MG63 (cell line): Measurements from ENCODE around the gene ENO2. TPM values are rescaled to one million over a fixed set of nuclear protein-coding genes. Genes with fewer than 3 reads are reported as not detected.
"Not testable (repeated sequence)": the region's sequence is repeated elsewhere in the genome, so short reads cannot be mapped to it uniquely, and the experiment has no call there.

Experiments
- DNase-seq: peaks from one replicate; pipeline ENCODE4 v3.0.0-alpha.2; 2020
- H3K27me3 ChIP-seq: fragments of 250-450 bp; sonication (Bioruptor Pico); 2 replicates; pipeline ENCODE4 v1.5.1; 2020; ENCODE audit warnings: mild to moderate bottlenecking, moderate library complexity
- H3K36me3 ChIP-seq: fragments of 250-450 bp; sonication (Bioruptor Pico); 2 replicates; pipeline ENCODE4 v1.5.1; 2020; ENCODE audit warnings: mild to moderate bottlenecking, moderate library complexity
- H3K4me3 ChIP-seq: fragments of 250-450 bp; sonication (Bioruptor Pico); 2 replicates; pipeline ENCODE4 v1.5.1; 2020; ENCODE audit warnings: mild to moderate bottlenecking, moderate library complexity
- H3K9me3 ChIP-seq: fragments of 250-450 bp; sonication (Bioruptor Pico); 2 replicates; pipeline ENCODE4 v1.5.1; 2020; ENCODE audit warnings: mild to moderate bottlenecking, moderate library complexity
- total RNA-seq: library from RNA; depleted of rRNA; stranded (reverse); fragments of >200 nt; shearing (Covaris generic); gene quantifications from 2 replicates; pipeline ENCODE4 v1.2.3, GENCODE V29; 2014; ENCODE audit warnings: low replicate concordance; rRNA removed

Gene ENO2
- total RNA-seq, result 5.6 and 11.9 TPM in 2 replicates

DNA sequence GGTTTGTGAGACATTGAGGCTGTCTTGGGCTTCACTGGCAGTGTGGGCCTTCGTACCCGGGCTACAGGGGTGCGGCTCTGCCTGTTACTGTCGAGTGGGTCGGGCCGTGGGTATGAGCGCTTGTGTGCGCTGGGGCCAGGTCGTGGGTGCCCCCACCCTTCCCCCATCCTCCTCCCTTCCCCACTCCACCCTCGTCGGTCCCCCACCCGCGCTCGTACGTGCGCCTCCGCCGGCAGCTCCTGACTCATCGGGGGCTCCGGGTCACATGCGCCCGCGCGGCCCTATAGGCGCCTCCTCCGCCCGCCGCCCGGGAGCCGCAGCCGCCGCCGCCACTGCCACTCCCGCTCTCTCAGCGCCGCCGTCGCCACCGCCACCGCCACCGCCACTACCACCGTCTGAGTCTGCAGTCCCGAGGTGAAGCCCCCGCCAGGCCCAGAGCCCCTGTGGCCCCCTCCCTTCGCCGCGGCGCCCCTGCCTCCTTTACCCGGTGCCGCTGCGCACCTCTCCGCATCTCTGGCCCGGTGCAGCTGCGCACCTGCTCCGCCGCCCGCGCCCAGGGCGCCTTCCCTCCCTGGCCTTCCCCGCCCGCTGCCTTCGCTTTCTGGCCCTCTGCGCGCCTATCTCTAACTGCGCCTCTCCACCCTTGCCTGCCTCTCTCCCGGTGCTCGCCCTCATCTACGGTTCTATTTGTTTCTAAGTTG is at the start of gene ENO2:
Gene ENO2, plus strand, starts transcription at position 335 of the 701 bp plus-strand sequence. CDS start 1,253 bp downstream, outside the sequence.
- peak; percentile 84 for DNase-seq
- no peaks in the 10 kb centered on the region for H3K9me3 ChIP-seq
- H3K36me3 ChIP-seq, result peaks cover 4% of the 10 kb centered on the region; the same call in 1 of the 2 replicates
- H3K27me3 ChIP-seq, result no peaks in the 10 kb centered on the region
- H3K4me3 ChIP-seq, result peak within 1 kb of the TSS; percentile 73

DNA sequence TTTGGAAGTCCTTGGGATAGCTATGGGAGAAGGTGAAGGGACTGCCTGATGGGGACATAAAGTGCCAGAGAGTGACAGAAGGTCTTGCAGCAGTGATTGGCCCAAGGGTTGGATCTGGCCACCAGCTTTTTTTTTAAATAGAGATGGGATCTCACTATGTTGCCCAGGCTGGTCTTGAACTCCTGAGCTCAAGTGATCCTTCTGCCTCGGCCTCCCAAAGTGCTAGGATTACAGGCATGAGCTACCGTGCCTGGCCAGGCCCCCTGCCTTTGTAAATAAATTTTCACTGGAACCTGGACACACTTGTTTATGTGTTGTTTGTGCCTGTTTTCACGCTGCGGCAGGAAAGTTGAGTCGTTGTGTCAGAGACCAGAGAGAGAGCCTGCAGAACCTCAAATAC is 49.1 kb upstream of the ENO2 start:
- H3K36me3 ChIP-seq, result peaks cover 75% of the 10 kb centered on the region
- H3K9me3 ChIP-seq, H3K4me3 ChIP-seq, H3K27me3 ChIP-seq, DNase-seq: not testable (repeated sequence)

DNA sequence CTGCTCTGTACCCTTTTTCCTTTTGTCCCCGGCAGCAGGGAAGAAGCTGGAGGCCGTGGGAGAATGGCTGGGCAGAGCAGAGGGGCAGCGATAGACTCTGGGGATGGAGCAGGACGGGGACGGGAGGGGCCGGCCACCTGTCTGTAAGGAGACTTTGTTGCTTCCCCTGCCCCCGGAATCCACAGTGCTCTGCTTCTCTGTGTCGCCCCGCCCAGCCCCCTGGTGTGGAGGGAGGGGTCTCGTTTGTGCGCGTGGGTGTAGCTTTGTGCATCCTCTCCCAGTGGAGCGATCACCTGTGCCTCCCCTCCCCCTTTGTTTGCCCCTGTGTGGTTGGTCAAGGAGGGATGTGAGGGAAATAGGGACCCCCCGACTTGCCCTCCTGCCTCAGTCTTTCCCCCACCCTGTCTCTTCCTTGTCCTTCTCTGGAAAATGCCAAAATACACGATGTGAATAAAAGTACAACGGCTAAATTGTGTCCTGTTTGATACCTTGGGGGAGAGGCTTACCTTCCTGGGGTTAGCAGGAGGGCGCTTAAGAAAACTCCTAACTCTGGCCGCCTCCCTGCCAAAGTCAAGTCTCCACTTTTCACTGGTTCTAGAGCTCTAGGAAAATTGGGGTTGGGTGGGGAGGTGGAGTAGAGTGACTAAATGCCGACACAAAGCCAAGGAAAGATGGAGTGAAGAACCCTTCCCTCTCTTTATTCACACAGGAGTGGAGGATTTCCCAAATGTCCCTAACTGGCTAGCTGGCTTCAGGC is 48.0 kb upstream of the ENO2 start:
- no peak for DNase-seq
- peak overlapping the region; percentile 94 for H3K4me3 ChIP-seq
- no peaks in the 10 kb centered on the region for H3K27me3 ChIP-seq
- H3K9me3 ChIP-seq, result no peaks in the 10 kb centered on the region
- H3K36me3 ChIP-seq, result peaks cover 74% of the 10 kb centered on the region

DNA sequence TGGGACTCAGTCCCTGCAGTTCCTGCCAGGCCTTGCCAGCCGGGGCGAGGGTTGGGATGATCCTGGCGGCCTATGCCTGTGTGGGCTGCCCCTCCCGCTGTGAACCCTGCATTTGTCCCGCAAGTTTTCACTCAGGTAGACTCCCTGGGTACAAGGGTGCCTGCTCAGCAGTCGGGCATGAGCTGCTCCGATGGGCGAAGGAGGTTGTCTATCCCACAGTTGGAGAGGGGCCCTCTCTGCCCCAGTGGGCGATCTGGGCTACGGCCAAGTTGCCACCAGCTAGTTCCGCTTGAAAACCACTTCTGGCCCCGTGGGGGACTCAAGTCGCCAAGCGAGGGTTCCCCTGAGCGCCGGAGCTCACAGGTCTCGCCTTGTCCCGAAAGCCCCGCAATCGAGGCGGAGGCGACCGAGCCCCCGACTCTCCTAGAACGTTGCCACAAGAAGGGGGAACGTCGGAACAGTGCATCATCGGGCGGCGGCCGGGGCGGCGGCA is 47.4 kb upstream of the ENO2 start:
- H3K9me3 ChIP-seq, result no peaks in the 10 kb centered on the region
- H3K27me3 ChIP-seq, result no peaks in the 10 kb centered on the region
- peaks cover 76% of the 10 kb centered on the region for H3K36me3 ChIP-seq
- peak overlapping the region; percentile 94 for H3K4me3 ChIP-seq
- peak; percentile 53 for DNase-seq

DNA sequence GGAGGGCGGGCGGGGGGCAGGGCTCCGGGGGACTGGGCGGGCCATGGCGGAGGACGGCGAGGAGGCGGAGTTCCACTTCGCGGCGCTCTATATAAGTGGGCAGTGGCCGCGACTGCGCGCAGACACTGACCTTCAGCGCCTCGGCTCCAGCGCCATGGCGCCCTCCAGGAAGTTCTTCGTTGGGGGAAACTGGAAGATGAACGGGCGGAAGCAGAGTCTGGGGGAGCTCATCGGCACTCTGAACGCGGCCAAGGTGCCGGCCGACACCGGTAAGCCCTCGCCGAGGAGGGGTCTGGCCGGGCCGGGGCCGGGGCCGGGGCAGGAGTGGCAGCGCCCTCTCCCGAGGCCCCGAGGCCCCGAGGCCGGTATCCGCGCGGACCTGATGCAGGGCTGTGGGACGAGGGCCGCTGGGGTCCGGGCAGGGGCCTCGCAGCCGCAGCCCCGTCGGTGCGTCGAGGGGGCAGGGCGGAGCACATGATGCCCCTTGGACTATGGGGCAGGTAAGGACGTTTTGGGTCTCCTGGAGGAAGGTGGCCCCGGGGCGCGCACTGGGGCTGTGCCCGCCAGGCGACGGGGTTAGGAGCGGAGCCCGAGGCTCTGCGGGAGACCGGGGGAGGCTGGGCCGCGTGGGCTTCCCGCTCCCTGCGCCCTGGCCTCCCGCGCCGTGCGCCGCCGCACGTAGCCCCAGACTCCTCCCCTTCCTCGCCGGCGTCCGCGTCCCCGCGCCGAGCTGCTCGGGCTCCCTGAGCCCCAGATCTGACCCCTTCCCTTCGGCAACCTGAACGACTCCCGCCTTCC is 46.8 kb upstream of the ENO2 start, which contains the start of gene TPI1:
Gene TPI1, plus strand, starts transcription at position 119 of the 798 bp plus-strand sequence. Its CDS starts 36 bp downstream, at position 155.
- peak; percentile 78 for DNase-seq
- H3K27me3 ChIP-seq, result no peaks in the 10 kb centered on the region
- peaks cover 75% of the 10 kb centered on the region for H3K36me3 ChIP-seq

DNA sequence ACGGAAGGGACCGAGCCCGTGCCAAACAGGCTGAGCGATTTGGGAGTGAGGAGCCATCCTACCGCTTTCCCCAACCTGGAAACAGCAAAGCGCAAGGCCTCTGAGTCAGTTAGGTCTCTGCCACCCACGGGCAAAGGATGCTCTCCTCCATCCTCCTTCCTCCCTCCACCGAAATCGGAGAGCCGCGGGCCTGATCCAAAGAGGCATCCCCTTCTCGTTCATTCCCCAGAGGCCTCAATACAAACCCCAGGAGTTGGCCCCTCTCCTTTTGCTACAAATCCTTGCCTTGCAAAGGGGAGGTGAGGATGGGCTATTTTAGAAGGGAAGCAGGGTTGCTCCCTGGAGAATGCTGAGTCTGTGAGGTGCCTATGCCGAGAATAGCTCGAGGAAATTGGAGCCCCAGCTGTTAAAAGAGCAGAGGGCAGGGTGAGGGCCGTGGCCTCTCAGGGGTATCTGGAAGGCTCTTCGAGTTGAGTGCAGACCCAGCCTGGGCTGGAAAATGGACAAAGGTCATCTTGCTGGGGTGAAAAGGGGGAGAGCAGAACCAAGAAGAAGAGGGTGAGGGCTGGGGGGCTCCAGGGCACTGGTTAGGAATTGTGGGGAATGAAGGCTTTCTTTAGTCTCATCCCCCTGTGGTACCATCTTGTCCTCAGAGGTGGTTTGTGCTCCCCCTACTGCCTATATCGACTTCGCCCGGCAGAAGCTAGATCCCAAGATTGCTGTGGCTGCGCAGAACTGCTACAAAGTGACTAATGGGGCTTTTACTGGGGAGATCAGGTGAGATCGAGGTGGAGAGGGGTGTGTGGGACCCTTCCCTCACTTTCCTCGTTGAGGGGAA is 46.0 kb upstream of the ENO2 start:
- no peak for DNase-seq
- peak overlapping the region; percentile 94 for H3K4me3 ChIP-seq
- H3K36me3 ChIP-seq, result peaks cover 67% of the 10 kb centered on the region
- no peaks in the 10 kb centered on the region for H3K27me3 ChIP-seq
- H3K9me3 ChIP-seq, result no peaks in the 10 kb centered on the region

More for the DNA sequence above, 46.8 kb upstream of the ENO2 start, which contains the start of gene TPI1:
- no peaks in the 10 kb centered on the region for H3K9me3 ChIP-seq
- peak within 1 kb of the TSS; percentile 94 for H3K4me3 ChIP-seq

DNA sequence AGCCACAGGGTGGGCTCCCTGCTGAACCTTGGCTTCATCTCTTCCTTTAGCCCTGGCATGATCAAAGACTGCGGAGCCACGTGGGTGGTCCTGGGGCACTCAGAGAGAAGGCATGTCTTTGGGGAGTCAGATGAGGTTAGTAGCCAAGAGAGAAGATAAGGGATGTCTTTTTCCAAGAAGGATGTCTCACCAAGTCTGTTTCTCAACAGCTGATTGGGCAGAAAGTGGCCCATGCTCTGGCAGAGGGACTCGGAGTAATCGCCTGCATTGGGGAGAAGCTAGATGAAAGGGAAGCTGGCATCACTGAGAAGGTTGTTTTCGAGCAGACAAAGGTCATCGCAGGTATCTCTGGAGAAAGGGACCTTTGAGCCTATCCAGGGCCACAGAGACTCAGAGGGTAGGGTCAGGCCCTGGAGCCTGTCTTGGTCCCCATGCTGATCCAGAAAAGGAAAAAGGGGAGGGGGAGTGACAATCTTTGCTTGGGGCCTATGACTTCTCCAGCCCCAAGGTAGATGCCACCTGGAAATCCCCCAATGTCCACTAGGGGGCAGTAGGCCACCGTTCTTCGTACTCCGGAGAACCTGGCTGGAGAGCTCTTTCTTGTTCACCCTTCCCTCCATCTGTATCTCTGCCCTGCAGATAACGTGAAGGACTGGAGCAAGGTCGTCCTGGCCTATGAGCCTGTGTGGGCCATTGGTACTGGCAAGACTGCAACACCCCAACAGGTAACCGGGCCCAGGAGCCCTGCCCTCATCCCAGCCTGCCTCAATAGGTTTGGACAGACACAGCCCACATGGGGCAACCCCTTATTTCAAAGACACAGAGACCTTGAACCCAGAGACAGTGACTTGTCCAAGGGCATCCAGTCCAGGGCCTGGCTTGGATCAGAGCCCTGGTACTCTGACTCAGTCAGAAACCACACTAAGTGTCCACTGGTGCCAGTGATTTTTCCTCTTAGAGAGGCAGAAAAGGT is 45.0 kb upstream of the ENO2 start:
- Histone ChIP-seq H3K4me3 (peak overlapping the region; percentile 94), H3K9me3 (no peaks in the 10 kb centered on the region), H3K27me3 (no peaks in the 10 kb centered on the region), H3K36me3 (peaks cover 61% of the 10 kb centered on the region)
- DNase-seq, result peak; percentile 60

DNA sequence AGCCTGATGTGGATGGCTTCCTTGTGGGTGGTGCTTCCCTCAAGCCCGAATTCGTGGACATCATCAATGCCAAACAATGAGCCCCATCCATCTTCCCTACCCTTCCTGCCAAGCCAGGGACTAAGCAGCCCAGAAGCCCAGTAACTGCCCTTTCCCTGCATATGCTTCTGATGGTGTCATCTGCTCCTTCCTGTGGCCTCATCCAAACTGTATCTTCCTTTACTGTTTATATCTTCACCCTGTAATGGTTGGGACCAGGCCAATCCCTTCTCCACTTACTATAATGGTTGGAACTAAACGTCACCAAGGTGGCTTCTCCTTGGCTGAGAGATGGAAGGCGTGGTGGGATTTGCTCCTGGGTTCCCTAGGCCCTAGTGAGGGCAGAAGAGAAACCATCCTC is 44.1 kb upstream of the ENO2 start:
- H3K9me3 ChIP-seq, H3K4me3 ChIP-seq, H3K27me3 ChIP-seq: not testable (repeated sequence)
- H3K36me3 ChIP-seq, result peaks cover 55% of the 10 kb centered on the region
- DNase-seq, result peak; percentile 28

DNA sequence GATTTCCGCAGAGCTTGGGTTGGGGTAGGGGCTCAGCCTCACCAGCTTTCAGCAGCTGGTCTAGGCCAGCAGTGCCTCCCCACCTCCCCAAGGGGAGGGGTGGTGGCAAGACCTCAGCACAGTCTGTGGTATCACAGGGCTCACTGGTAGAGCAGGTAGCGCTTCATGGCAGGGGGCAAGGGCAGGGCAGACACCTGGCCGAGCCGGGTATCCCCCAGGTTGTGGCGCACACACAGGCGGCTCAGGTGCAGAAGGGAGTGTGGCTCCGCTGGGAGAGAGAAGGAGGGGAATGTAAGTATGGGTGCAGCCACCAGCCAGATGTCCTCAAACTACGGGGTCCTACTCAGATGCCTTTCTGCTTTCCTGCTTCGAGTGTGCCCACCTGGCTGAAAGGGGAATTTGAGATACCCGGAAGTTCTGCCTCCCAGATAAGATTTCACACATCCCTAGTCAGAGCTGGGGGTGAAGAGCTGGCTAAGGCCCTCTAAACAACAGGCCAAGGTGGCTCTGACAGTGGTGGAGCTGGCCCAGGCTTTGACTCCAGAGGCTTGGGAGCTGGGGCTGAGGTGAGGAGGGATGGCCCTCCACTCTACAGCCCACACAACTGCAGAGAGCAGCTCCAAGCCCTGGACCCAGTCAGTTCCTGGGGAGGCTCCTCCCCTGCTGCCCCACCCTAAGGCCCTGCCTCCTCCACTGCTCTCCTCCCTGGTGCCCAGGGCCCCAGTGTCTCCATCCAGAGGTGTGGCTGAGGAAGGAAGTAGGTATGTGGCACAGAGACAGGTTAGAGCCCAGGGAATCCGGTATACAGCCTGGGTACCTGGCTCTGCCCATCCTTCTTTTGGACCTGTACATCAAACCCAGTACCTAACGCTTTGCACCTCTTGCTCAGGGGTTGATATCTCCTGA is 43.1 kb upstream of the ENO2 start:
- Histone ChIP-seq H3K4me3 (peak overlapping the region; percentile 92), H3K27me3 (no peaks in the 10 kb centered on the region), H3K36me3 (peaks cover 49% of the 10 kb centered on the region), H3K9me3 (no peaks in the 10 kb centered on the region)
- DNase-seq, result peak; percentile 62

DNA sequence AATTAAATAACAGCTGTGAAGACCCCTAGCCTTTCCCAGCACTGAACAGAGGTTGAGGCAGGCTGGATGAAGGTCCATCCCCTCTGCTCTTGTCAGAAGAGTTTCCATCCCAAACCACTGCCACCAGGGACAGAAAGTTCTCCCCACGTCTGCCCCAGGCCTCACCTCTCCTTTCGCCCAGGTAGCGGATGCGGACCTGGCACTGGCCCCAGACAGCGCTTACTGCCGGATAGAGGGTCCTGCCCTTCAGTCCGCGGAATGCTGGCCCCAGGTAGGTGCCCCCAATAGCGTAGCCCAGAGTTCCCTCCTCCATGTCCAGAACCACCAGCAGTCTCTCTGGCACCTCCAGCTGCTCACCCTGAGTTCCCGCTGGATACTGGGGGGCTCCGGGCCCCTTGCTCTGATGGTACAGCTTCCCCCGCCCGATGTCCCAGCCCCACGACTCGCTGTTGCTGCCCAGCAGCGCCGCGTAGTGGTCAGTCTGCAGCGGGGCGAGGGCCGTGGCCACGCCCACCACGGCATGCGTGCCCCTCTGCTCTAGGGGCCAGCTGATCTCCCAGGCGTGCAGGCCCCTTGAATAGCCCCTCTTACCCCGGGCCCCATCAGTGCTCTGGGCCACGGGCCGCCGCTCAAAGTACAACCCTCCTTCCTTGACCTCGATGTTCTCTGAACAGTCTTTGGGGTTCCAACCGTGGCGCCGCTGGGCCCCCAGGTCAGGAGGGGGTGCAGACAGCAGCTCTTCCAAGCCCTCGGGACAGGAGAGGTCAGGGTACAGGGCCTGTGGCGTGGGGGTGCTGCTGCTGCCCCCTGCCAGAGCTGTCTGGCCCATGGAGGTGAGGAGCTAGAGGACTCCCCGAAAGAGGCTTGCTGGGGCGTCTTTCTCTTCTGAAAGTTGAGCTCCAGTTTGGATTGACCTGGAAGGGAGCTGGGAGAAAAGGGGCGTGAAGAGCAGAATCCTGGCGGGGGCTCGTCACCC is 42.0 kb upstream of the ENO2 start:
- peaks cover 48% of the 10 kb centered on the region for H3K36me3 ChIP-seq
- peak overlapping the region; percentile 92 for H3K4me3 ChIP-seq
- H3K9me3 ChIP-seq, result no peaks in the 10 kb centered on the region
- peak; percentile 81 for DNase-seq
- H3K27me3 ChIP-seq, result no peaks in the 10 kb centered on the region

DNA sequence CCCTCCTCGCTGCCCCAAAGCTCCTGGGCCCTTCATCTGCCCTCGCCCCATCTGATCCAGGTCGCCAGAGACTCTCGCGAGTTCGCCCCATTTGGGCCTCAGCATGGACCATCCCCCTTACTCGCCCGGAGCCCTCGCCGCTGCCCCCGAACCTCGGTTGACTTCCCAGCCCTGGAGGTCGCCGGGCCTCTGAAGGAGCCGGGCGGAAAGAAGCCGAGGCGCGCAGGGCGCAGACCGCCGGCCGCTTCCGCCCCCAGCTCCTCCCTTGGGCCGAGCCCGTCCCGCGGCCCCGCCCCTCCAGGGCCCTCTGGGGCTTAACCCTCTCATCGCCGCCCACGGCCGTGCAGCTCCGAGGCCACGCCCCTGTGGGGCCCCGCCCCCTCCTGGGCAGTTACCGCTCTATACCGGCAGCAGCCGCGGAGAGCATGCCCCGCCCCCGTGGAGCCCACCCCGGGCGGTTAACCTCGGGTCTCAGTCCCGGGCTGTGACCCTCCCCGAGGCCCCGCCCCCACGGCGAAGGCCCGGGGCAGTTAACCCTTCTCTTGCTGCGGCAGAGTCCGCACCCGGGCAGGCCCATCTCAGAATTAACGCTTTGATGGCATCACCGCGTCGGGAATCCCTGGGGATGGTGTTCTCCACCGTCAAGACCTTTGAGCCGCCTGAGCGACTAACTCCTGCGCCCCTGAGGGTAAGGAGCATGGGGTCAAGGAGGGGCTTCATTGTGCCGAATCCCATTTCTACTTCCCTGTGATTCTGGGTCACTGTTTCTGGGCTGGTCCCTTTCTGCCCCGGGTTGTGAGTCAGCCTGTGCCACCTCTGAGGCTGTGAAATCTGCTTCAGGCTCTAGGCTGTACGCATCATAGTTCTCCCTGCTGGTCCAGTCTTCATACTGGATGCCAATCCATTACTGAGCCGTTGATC is 41.0 kb upstream of the ENO2 start, which contains the start of gene SPSB2:
Gene SPSB2, minus strand, starts transcription at position 210 of the 921 bp plus-strand sequence. CDS start 402 bp downstream, outside the sequence.
- Histone ChIP-seq H3K27me3 (no peaks in the 10 kb centered on the region), H3K9me3 (no peaks in the 10 kb centered on the region), H3K36me3 (peaks cover 41% of the 10 kb centered on the region), H3K4me3 (peak within 1 kb of the TSS; percentile 92)
- peak; percentile 98 for DNase-seq

DNA sequence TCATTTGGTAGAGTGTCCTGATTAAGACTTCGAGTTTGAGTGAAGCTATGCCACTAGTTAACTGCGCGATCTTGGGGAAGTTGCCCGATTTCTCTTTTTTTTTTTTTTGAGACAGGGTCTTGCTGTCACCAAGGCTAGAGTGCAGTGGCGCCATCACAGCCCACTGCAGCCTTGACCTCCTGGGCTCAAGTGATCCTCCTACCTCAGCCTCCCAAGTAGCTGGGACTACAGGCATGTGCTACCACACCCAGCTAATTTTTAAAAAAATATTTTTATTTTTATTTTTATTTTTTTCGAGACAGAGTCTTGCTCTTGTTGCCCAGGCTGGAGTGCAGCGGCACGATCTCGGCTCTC is 40.4 kb upstream of the ENO2 start:
- H3K27me3 ChIP-seq, DNase-seq, H3K9me3 ChIP-seq: not testable (repeated sequence)
- peak overlapping the region; percentile 92 for H3K4me3 ChIP-seq
- H3K36me3 ChIP-seq, result peaks cover 36% of the 10 kb centered on the region
